ENCODE measurements around the gene SLC39A1. TPM values are rescaled to one million over a fixed set of nuclear protein-coding genes. Genes with fewer than 3 reads are reported as not detected.

The SLC39A1 gene
- total RNA-seq, 2 experiments from 2014 or later = 6.4 to 6.9 TPM

GRCh38 chr1:153938996-153939395 lies 24.3 kb downstream of the SLC39A1 start:
- H3K27ac ChIP-seq (ENCODE audit: low read depth in 1 of 2, low read length in 2 of 2) = no peak overlapping the region
- H3K27ac Mint-ChIP-seq = peak overlapping the region; percentile 56
- ChIA-PET POLR2A (interaction anchor here (0.8 to 1.7 kb wide), 4 partner anchors 16 to 52 kb away, joined by 3 to 6 read pairs (median 5); partner anchors contain the start of genes GATAD2B and RPS27), CTCF (no interaction called here)
- no peaks in the 10 kb centered on the region for H3K9me3 Mint-ChIP-seq
- no peak overlapping the region for H3K4me3 ChIP-seq (ENCODE audit: low read length)
- H3K9me3 ChIP-seq (ENCODE audit: control insufficient read depth in 1 of 2, insufficient read depth in 1 of 2, low read length in 2 of 2) = no peaks in the 10 kb centered on the region
- TF ChIP-seq, protein P1, sequence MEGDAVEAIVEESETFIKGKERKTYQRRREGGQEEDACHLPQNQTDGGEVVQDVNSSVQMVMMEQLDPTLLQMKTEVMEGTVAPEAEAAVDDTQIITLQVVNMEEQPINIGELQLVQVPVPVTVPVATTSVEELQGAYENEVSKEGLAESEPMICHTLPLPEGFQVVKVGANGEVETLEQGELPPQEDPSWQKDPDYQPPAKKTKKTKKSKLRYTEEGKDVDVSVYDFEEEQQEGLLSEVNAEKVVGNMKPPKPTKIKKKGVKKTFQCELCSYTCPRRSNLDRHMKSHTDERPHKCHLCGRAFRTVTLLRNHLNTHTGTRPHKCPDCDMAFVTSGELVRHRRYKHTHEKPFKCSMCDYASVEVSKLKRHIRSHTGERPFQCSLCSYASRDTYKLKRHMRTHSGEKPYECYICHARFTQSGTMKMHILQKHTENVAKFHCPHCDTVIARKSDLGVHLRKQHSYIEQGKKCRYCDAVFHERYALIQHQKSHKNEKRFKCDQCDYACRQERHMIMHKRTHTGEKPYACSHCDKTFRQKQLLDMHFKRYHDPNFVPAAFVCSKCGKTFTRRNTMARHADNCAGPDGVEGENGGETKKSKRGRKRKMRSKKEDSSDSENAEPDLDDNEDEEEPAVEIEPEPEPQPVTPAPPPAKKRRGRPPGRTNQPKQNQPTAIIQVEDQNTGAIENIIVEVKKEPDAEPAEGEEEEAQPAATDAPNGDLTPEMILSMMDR (IDR thresholded peaks at IDR 0.05) = no peak
- H3K4me3 Mint-ChIP-seq = no peak overlapping the region
- H3K36me3 ChIP-seq (ENCODE audit: insufficient read depth, low read length) = peaks cover 88% of the 10 kb centered on the region
- H3K4me1 Mint-ChIP-seq (ENCODE audit: low read depth) = peaks cover 26% of the 10 kb centered on the region
- DNase-seq (no peak), ATAC-seq (ENCODE audit: poor library complexity) (no peak)
- no peaks in the 10 kb centered on the region for H3K27me3 ChIP-seq (ENCODE audit: control insufficient read depth in 1 of 2, insufficient read depth in 2 of 2, low read length in 2 of 2)
- H3K36me3 Mint-ChIP-seq (ENCODE audit: low read depth) = peaks cover 95% of the 10 kb centered on the region
- intact Hi-C loops (cut with DNase I, micrococcal nuclease) = no loop called here
- no peaks in the 10 kb centered on the region for H3K27me3 Mint-ChIP-seq
- H3K4me1 ChIP-seq (ENCODE audit: insufficient read depth, low read length) = peaks cover 33% of the 10 kb centered on the region

DNA sequence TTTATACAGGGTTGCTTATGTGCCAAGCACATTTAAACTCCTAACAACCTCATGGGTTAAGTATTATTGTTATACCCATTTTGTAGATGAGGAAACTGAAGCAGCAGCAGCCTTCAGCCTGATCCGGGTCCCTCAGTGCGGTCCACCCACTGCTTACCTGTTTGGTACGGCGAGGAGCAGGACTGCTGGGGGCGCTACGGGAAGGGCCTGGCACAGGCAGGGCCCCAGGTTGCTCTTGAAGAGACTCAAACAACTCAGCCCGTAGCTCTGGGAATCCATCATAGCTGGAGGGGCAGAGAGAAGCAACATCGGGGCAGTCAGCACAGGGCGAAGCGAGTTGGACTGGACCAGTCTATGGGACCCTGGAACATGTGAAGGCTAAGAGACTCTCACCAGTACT lies 26.0 kb downstream of the SLC39A1 start:
- Histone ChIP-seq H3K27ac (ENCODE audit: low read depth in 1 of 2, low read length in 2 of 2) (no peak overlapping the region), H3K27me3 (ENCODE audit: control insufficient read depth in 1 of 2, insufficient read depth in 2 of 2, low read length in 2 of 2) (no peaks in the 10 kb centered on the region), H3K36me3 (ENCODE audit: insufficient read depth, low read length) (peaks cover 91% of the 10 kb centered on the region), H3K9me3 (ENCODE audit: control insufficient read depth in 1 of 2, insufficient read depth in 1 of 2, low read length in 2 of 2) (no peaks in the 10 kb centered on the region), H3K4me3 (ENCODE audit: low read length) (no peak overlapping the region), H3K4me1 (ENCODE audit: insufficient read depth, low read length) (peaks cover 17% of the 10 kb centered on the region)
- no peak for ATAC-seq (ENCODE audit: poor library complexity)
- ChIA-PET CTCF (no interaction called here), POLR2A (interaction anchor here (0.8 to 1.3 kb wide), 2 partner anchors 9 to 40 kb away, joined by 4 to 6 read pairs; partner anchors contain the start of genes DENND4B and JTB)
- peaks cover 11% of the 10 kb centered on the region for H3K4me1 Mint-ChIP-seq (ENCODE audit: low read depth)
- DNase-seq = no peak
- peaks cover 92% of the 10 kb centered on the region for H3K36me3 Mint-ChIP-seq (ENCODE audit: low read depth)
- TF ChIP-seq, protein P1 (IDR thresholded peaks at IDR 0.05) = no peak
- H3K27me3 Mint-ChIP-seq = no peaks in the 10 kb centered on the region
- H3K4me3 Mint-ChIP-seq = no peak overlapping the region
- intact Hi-C loops (cut with DNase I, micrococcal nuclease) = no loop called here
- H3K9me3 Mint-ChIP-seq = no peaks in the 10 kb centered on the region
- H3K27ac Mint-ChIP-seq = no peak overlapping the region

DNA sequence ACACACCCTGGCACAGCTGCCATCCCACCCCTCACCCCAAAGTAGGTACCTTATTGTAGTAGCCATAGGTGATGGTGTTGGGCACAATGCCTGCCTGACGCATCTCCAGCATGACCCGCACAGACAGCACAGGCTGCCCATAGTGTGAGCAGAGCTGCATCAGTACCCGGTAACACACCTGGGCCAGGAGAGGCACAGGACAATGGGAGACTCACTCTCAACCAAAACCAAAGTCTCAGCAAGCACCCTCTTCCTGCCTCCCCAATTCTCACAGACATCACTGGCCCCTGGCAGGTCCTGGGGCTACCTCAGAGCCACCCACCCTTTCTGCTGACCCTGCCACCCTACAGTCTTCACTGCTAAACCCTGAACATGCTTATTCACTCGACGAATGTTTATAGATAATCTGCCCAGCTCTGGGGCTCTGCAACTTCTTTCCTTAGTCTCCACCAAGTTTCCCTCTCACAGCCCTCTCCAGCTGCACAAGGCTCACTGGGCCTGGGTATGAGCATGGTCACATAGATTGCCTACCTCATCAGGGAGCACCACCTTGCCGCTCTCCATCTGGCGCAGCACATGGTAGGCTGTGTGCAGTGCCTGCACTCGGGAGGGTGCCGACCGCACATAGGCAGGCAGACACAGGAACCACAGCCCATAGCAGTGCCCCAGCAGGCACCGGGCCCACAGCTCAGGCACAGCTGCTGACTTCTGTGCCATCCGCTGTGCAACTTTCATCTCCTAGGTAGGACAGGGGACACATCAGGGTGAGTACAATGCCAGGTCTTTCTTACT lies 27.1 kb downstream of the SLC39A1 start:
- TF ChIP-seq, protein P1 (IDR thresholded peaks at IDR 0.05) = no peak
- H3K4me1 ChIP-seq (ENCODE audit: insufficient read depth, low read length) = peaks cover 5% of the 10 kb centered on the region
- peaks cover 9% of the 10 kb centered on the region for H3K4me1 Mint-ChIP-seq (ENCODE audit: low read depth)
- ChIA-PET CTCF (no interaction called here), POLR2A (no interaction called here)
- H3K4me3 Mint-ChIP-seq = no peak overlapping the region
- DNase-seq (no peak), ATAC-seq (ENCODE audit: poor library complexity) (no peak)
- peaks cover 87% of the 10 kb centered on the region for H3K36me3 ChIP-seq (ENCODE audit: insufficient read depth, low read length)
- H3K36me3 Mint-ChIP-seq (ENCODE audit: low read depth) = peaks cover 87% of the 10 kb centered on the region
- intact Hi-C loops (cut with DNase I, micrococcal nuclease) = no loop called here
- no peak overlapping the region for H3K4me3 ChIP-seq (ENCODE audit: low read length)
- no peak overlapping the region for H3K27ac ChIP-seq (ENCODE audit: low read depth in 1 of 2, low read length in 2 of 2)
- no peaks in the 10 kb centered on the region for H3K27me3 ChIP-seq (ENCODE audit: control insufficient read depth in 1 of 2, insufficient read depth in 2 of 2, low read length in 2 of 2)
- no peak overlapping the region for H3K27ac Mint-ChIP-seq
- H3K9me3 ChIP-seq (ENCODE audit: control insufficient read depth in 1 of 2, insufficient read depth in 1 of 2, low read length in 2 of 2) = no peaks in the 10 kb centered on the region
- no peaks in the 10 kb centered on the region for H3K27me3 Mint-ChIP-seq
- H3K9me3 Mint-ChIP-seq = no peaks in the 10 kb centered on the region
